GM12878 (cell line): ENCODE data around the gene MEX3C. TPM values are rescaled to one million over a fixed set of nuclear protein-coding genes. Genes with fewer than 3 reads are reported as not detected.

Experiments used
- CREB1 ChIP-seq: IDR thresholded peaks from 2 replicates; pipeline ENCODE4 v1.6.1; 2012; ENCODE audit warnings: low read depth, mild to moderate bottlenecking, inconsistent platforms
- DPF2 ChIP-seq: fragments of 450-650 bp; IDR thresholded peaks from 2 replicates; pipeline ENCODE4 v1.6.1; 2017; ENCODE audit warnings: mild to moderate bottlenecking
- EP300 ChIP-seq, 2 experiments: fragments of 150-350 bp in 1 of 2; IDR thresholded peaks; 2 replicates each; pipeline ENCODE4 v1.6.1; 2011 to 2012; ENCODE audit warnings: low read depth in 2 of 2, low read length in 2 of 2, borderline replicate concordance in 1 of 2, improper control_type of control experiment in 1 of 2, inconsistent platforms in 1 of 2; ENCODE audit not compliant: control insufficient read depth in 1 of 2
- JUNB ChIP-seq: IDR thresholded peaks from 2 replicates; pipeline ENCODE4 v1.6.1; 2016; ENCODE audit warnings: antibody characterized with exemption, mild to moderate bottlenecking
- MLLT1 ChIP-seq: fragments of 450-650 bp; IDR thresholded peaks from 2 replicates; pipeline ENCODE4 v1.6.1; 2016; ENCODE audit warnings: mild to moderate bottlenecking
- MXI1 ChIP-seq: fragments of 150-350 bp; IDR thresholded peaks from 2 replicates; pipeline ENCODE4 v1.6.1; 2011; ENCODE audit warnings: low read depth, mild to moderate bottlenecking, inconsistent platforms, low read length, improper control_type of control experiment
- NR2C1 ChIP-seq: fragments of 450-650 bp; IDR thresholded peaks from 2 replicates; pipeline ENCODE4 v1.6.1; 2017; ENCODE audit warnings: antibody characterized with exemption, mild to moderate bottlenecking, moderate library complexity
- NR2F1 ChIP-seq: fragments of 450-650 bp; conservative IDR thresholded peaks from 2 replicates; pipeline ENCODE4 v1.6.1; 2017; ENCODE audit warnings: mild to moderate bottlenecking
- RAD21 ChIP-seq: IDR thresholded peaks from 2 replicates; pipeline ENCODE4 v1.6.1; 2011; ENCODE audit warnings: mild to moderate bottlenecking, low read depth, low read length, moderate library complexity; ENCODE audit not compliant: insufficient read depth
- RELA ChIP-seq: fragments of 450-650 bp; IDR thresholded peaks from 2 replicates; pipeline ENCODE4 v1.8.0; 2014; ENCODE audit warnings: borderline replicate concordance; ENCODE audit not compliant: partially characterized antibody
- RUNX3 ChIP-seq: IDR thresholded peaks from 2 replicates; pipeline ENCODE4 v1.6.1; 2012; ENCODE audit warnings: low read length, inconsistent platforms
- SIN3A ChIP-seq: IDR thresholded peaks from 2 replicates; pipeline ENCODE4 v1.6.1; 2012; ENCODE audit warnings: low read depth, low read length, improper control_type of control experiment
- SMARCA5 ChIP-seq: fragments of 450-650 bp; IDR thresholded peaks from 2 replicates; pipeline ENCODE4 v1.6.1; 2017; ENCODE audit warnings: mild to moderate bottlenecking
- SMC3 ChIP-seq: IDR thresholded peaks from 2 replicates; pipeline ENCODE4 v1.6.1; 2011; ENCODE audit warnings: low read length, improper control_type of control experiment, borderline replicate concordance
- SP1 ChIP-seq: IDR thresholded peaks from one replicate; pipeline ENCODE4 v1.6.1; 2011; ENCODE audit warnings: low read depth, low read length
- ZNF384 ChIP-seq: IDR thresholded peaks from 2 replicates; pipeline ENCODE4 v1.6.1; 2012; ENCODE audit warnings: low read depth, mild to moderate bottlenecking, low read length, improper control_type of control experiment, borderline replicate concordance
- polyA plus RNA-seq, 11 experiments: library from polyadenylated mRNA; depleted of rRNA in 4 of 11; unstranded in 6 of 11; stranded (reverse) in 5 of 11; fragments of >200 nt; fragmentation: Nextera tagmentation in 4 of 11; fragmentation: Illumina TruSeq in 1 of 11; extraction: Ambion mirVana in 4 of 11; extraction: Trizol in 1 of 11; gene quantifications; 1 replicate in 1 of 11; 2 replicates in 10 of 11; pipeline versions ENCODE4 v1.2.1 to v1.2.3, GENCODE V29; 2011 to 2016; ENCODE audit warnings: inconsistent platforms in 2 of 11, missing spikeins in 2 of 11, low read depth in 1 of 11
- total RNA-seq, 4 experiments: library from RNA; depleted of rRNA in 3 of 4; stranded (reverse); fragments of >200 nt in 3 of 4; fragmentation: Illumina TruSeq in 1 of 4; extraction: Trizol in 1 of 4; gene quantifications; 2 replicates each; pipeline versions ENCODE4 v1.2.1 to v1.2.3, GENCODE V29; 2013 to 2021
- TF ChIP-seq, protein P1 (sequence below): fragments of 450-650 bp; IDR thresholded peaks from 2 replicates; pipeline ENCODE4 v1.6.1; 2017; ENCODE audit warnings: low read depth, mild to moderate bottlenecking, moderate library complexity
- TF ChIP-seq, protein P2 (sequence below): IDR thresholded peaks from 2 replicates; pipeline ENCODE4 v1.6.1; 2012; ENCODE audit warnings: low read depth, low read length, improper control_type of control experiment
- TF ChIP-seq, protein P3 (sequence below): fragments of 450-650 bp; IDR thresholded peaks from 2 replicates; pipeline ENCODE4 v1.6.1; 2017; ENCODE audit warnings: mild to moderate bottlenecking, low read depth, inconsistent platforms; ENCODE audit not compliant: poor library complexity, severe bottlenecking
- TF ChIP-seq, protein P4 (sequence below), 3 experiments: IDR thresholded peaks in 2 of 3; conservative IDR thresholded peaks in 1 of 3; 2 replicates each; pipeline ENCODE4 v1.5.1; 2011; ENCODE audit warnings: low read depth in 3 of 3, low read length in 3 of 3, mild to moderate bottlenecking in 3 of 3, control low read depth in 2 of 3, moderate library complexity in 2 of 3, inconsistent platforms in 1 of 3, mixed read lengths in 1 of 3; ENCODE audit not compliant: control insufficient read depth in 2 of 3, insufficient read depth in 1 of 3; ENCODE audit errors: extremely low read depth in 1 of 3

MEX3C gene
- total and polyA plus RNA-seq, 10 of the 15 experiments (the other 5 are each of a cell fraction or from before 2014, with no cell fraction given): 6.7 to 48.8 (median 21.3) TPM

DNA sequence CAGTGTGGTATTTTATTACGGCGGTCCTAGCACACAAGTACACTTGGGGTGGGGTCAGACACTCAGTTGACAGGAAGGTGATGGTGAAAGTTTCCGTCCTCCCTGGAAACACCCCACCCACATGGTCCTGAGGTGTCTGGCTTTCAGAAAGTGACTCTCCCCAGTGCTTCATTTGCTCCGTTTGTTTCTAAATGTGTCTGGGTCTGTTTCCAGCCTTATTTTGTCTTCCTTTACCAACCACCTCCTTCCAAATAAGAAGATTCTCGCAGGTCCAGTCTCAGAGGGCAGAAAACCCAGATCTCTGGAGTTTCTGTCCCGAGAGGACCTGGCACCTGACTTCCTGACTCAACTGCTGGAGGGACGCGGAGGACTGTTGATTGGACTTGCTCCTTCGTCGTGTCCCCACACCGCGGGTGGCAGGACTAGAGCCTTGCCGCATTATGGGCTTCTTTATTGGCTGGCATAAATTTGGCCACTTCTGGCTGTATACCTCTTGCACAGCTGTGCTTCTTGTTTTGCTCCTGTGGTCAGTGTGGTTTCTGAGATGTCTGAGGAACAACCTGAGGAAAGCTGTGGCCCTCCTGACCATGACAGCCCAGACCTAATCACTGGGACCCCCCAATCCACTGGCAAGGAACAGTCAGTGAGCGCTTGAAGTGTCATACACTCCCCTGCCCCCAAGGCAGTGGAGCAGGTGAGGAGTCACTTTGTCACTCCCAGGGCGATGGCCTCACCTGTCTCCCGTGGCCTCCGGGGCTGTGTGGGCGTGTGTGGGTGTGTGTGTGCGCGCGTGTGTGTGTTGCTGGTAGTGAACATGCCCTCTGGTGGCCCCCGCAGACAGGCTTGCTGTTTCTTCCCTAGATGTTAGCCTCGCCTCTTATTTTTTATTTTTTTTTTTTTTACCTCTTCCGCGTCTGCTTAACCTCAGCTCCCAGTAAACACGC, 45.6 kb downstream of the MEX3C start (continued):
- TF ChIP-seq, protein P1, sequence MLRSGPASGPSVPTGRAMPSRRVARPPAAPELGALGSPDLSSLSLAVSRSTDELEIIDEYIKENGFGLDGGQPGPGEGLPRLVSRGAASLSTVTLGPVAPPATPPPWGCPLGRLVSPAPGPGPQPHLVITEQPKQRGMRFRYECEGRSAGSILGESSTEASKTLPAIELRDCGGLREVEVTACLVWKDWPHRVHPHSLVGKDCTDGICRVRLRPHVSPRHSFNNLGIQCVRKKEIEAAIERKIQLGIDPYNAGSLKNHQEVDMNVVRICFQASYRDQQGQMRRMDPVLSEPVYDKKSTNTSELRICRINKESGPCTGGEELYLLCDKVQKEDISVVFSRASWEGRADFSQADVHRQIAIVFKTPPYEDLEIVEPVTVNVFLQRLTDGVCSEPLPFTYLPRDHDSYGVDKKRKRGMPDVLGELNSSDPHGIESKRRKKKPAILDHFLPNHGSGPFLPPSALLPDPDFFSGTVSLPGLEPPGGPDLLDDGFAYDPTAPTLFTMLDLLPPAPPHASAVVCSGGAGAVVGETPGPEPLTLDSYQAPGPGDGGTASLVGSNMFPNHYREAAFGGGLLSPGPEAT: peak; percentile 57
- TF ChIP-seq RUNX3: peak; percentile 78
- TF ChIP-seq, protein P2, sequence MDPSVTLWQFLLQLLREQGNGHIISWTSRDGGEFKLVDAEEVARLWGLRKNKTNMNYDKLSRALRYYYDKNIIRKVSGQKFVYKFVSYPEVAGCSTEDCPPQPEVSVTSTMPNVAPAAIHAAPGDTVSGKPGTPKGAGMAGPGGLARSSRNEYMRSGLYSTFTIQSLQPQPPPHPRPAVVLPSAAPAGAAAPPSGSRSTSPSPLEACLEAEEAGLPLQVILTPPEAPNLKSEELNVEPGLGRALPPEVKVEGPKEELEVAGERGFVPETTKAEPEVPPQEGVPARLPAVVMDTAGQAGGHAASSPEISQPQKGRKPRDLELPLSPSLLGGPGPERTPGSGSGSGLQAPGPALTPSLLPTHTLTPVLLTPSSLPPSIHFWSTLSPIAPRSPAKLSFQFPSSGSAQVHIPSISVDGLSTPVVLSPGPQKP: no peak
- TF ChIP-seq RAD21: 0 out of 2 replicates have a peak, but pooled peaks have one; percentile 9
- TF ChIP-seq RELA: peak; percentile 88
- TF ChIP-seq NR2F1: peak; percentile 40; the same call in 1 of the 2 replicates
- TF ChIP-seq, protein P3, sequence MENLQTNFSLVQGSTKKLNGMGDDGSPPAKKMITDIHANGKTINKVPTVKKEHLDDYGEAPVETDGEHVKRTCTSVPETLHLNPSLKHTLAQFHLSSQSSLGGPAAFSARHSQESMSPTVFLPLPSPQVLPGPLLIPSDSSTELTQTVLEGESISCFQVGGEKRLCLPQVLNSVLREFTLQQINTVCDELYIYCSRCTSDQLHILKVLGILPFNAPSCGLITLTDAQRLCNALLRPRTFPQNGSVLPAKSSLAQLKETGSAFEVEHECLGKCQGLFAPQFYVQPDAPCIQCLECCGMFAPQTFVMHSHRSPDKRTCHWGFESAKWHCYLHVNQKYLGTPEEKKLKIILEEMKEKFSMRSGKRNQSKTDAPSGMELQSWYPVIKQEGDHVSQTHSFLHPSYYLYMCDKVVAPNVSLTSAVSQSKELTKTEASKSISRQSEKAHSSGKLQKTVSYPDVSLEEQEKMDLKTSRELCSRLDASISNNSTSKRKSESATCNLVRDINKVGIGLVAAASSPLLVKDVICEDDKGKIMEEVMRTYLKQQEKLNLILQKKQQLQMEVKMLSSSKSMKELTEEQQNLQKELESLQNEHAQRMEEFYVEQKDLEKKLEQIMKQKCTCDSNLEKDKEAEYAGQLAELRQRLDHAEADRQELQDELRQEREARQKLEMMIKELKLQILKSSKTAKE: peak; percentile 33
- TF ChIP-seq CREB1: 0 out of 2 replicates have a peak, but pooled peaks have one; percentile 39
- 0 out of 2 replicates have a peak, but pooled peaks have one; percentile 36 for TF ChIP-seq MLLT1
- 0 out of 2 replicates have a peak, but pooled peaks have one; percentile 58 for TF ChIP-seq SIN3A
- peak; percentile 80; the same call in 1 of the 2 replicates for TF ChIP-seq DPF2
- TF ChIP-seq EP300 (IDR thresholded peaks at IDR 0.05; ENCODE audit: borderline replicate concordance in 1 of 2, control insufficient read depth in 1 of 2, low read depth in 2 of 2, low read length in 2 of 2): peak in 1 of 2 experiments; percentile 46; a peak in 1 of 4 replicates
- TF ChIP-seq SMC3: 0 out of 2 replicates have a peak, but pooled peaks have one; percentile 21
- no peak for TF ChIP-seq NR2C1
- 0 out of 2 replicates have a peak, but pooled peaks have one; percentile 25 for TF ChIP-seq MXI1
- TF ChIP-seq, protein P4, sequence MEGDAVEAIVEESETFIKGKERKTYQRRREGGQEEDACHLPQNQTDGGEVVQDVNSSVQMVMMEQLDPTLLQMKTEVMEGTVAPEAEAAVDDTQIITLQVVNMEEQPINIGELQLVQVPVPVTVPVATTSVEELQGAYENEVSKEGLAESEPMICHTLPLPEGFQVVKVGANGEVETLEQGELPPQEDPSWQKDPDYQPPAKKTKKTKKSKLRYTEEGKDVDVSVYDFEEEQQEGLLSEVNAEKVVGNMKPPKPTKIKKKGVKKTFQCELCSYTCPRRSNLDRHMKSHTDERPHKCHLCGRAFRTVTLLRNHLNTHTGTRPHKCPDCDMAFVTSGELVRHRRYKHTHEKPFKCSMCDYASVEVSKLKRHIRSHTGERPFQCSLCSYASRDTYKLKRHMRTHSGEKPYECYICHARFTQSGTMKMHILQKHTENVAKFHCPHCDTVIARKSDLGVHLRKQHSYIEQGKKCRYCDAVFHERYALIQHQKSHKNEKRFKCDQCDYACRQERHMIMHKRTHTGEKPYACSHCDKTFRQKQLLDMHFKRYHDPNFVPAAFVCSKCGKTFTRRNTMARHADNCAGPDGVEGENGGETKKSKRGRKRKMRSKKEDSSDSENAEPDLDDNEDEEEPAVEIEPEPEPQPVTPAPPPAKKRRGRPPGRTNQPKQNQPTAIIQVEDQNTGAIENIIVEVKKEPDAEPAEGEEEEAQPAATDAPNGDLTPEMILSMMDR (IDR thresholded peaks at IDR 0.05 in 2 of 3, conservative IDR thresholded peaks at IDR 0.05 in 1 of 3; ENCODE audit: control insufficient read depth in 2 of 3, extremely low read depth in 1 of 3, insufficient read depth in 1 of 3, low read depth in 3 of 3, low read length in 3 of 3): peak; percentile 28 to 51 (median 48); a peak in 5 of 6 replicates
- TF ChIP-seq SP1: peak; percentile 20
- TF ChIP-seq SMARCA5: no peak; the same call in none of the 2 replicates
- TF ChIP-seq ZNF384: peak; percentile 91
- TF ChIP-seq JUNB: no peak
